Cardiac muscle cell (in vitro differentiated cells and primary cell): Measurements from ENCODE around the gene DNMT3A. TPM values are rescaled to one million over a fixed set of nuclear protein-coding genes. Genes with fewer than 3 reads are reported as not detected.

Experiments
- DNase-seq, 2 donors: peaks; one replicate each; pipeline versions ENCODE4 v3.0.0 to v3.0.0-alpha.2; 2010 to 2017; ENCODE audit warnings: low read depth in 1 of 2, low spot score in 1 of 2
- H3K27ac ChIP-seq: fragments of 200-600 bp; sonication (generic); 2 replicates; pipeline ENCODE4 v1.5.1; 2016
- H3K27me3 ChIP-seq: fragments of 200-600 bp; sonication (generic); 2 replicates; pipeline ENCODE4 v1.6.0; 2016; ENCODE audit warnings: control low read depth
- H3K36me3 ChIP-seq: fragments of 200-600 bp; sonication (generic); 2 replicates; pipeline ENCODE4 v1.5.1; 2016; ENCODE audit warnings: control low read depth
- H3K4me1 ChIP-seq: fragments of 200-600 bp; sonication (generic); 2 replicates; pipeline ENCODE4 v1.8.1; 2017; ENCODE audit warnings: low read depth, mild to moderate bottlenecking, mixed run types
- H3K4me3 ChIP-seq: fragments of 200-600 bp; sonication (generic); 2 replicates; pipeline ENCODE4 v1.5.1; 2016; ENCODE audit warnings: mild to moderate bottlenecking
- H3K9me3 ChIP-seq: fragments of 200-600 bp; sonication (generic); 2 replicates; pipeline ENCODE4 v1.5.1; 2017; ENCODE audit warnings: low read depth, mild to moderate bottlenecking, control low read depth
- polyA plus RNA-seq: library from polyadenylated mRNA; unstranded; fragments of >200 nt; fragmentation: Nextera tagmentation; extraction: Ambion mirVana; gene quantifications from 2 replicates; pipeline ENCODE4 v1.2.1, GENCODE V29; 2016
- total RNA-seq: library from RNA; depleted of rRNA; stranded (reverse); fragments of >200 nt; gene quantifications from 2 replicates; pipeline ENCODE4 v1.2.3, GENCODE V29; 2016
- TF ChIP-seq, protein P1 (sequence below): IDR thresholded peaks from 2 replicates; pipeline ENCODE4 v1.5.1; 2012; ENCODE audit warnings: low read depth, mild to moderate bottlenecking, low read length

Gene DNMT3A
- total and polyA plus RNA-seq, 2 experiments from 2014 or later = 52.9 to 116 TPM

- TF ChIP-seq, protein P1, sequence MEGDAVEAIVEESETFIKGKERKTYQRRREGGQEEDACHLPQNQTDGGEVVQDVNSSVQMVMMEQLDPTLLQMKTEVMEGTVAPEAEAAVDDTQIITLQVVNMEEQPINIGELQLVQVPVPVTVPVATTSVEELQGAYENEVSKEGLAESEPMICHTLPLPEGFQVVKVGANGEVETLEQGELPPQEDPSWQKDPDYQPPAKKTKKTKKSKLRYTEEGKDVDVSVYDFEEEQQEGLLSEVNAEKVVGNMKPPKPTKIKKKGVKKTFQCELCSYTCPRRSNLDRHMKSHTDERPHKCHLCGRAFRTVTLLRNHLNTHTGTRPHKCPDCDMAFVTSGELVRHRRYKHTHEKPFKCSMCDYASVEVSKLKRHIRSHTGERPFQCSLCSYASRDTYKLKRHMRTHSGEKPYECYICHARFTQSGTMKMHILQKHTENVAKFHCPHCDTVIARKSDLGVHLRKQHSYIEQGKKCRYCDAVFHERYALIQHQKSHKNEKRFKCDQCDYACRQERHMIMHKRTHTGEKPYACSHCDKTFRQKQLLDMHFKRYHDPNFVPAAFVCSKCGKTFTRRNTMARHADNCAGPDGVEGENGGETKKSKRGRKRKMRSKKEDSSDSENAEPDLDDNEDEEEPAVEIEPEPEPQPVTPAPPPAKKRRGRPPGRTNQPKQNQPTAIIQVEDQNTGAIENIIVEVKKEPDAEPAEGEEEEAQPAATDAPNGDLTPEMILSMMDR = no peak
- Histone ChIP-seq H3K36me3 (no peaks in the 10 kb centered on the region), H3K4me1 (no peaks in the 10 kb centered on the region), H3K27me3 (no peaks in the 10 kb centered on the region), H3K4me3 (no peak overlapping the region), H3K9me3 (no peaks in the 10 kb centered on the region), H3K27ac (no peak overlapping the region)
- no peak for DNase-seq
Measured at GRCh38 chr2:25194576-25195122, 147.1 kb downstream of the DNMT3A start.

DNA sequence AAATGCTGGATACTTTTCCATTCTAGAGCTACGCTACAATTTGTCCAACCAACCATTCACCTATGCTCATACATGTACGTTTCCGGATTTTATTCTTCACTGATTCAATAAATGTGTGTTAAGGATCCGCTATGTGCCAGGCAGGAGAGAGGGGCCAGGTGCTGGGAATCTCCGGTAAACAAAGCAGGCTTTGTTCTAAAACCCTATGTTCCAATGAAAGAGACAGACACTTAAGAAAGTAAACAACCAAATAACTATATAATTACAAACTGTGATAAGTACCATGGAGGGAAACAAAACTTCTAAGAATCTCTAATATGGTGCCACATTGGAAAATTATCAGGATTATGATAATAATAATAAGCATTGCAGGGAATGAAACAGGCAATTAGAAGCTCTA lies 151.2 kb downstream of the DNMT3A start:
- TF ChIP-seq, protein P1 = no peak
- Histone ChIP-seq H3K27me3 (no peaks in the 10 kb centered on the region), H3K27ac (no peak overlapping the region), H3K4me3 (no peak overlapping the region), H3K36me3 (no peaks in the 10 kb centered on the region), H3K9me3 (no peaks in the 10 kb centered on the region), H3K4me1 (no peaks in the 10 kb centered on the region)
- no peak for DNase-seq

DNA sequence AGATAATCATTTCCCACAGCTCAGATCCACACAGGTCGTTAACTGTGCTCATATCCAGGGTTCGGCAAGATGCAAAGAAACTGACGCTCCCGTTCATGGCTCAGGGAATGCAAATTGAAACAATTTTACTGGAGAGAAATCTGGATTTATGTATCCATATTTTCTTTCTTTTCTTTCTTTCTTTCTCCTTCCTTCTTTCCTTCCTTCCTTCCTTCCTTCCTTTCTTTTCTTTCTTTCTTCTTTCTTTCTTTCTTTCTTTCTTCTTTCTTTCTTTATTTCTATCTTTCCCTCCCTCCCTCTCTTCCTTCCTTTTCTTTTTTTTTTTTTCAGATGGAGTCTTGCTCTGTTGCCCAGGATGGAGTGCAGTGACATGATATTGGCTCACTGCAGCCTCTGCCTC lies 153.3 kb downstream of the DNMT3A start:
- no peaks in the 10 kb centered on the region for H3K27me3 ChIP-seq
- TF ChIP-seq, protein P1 = no peak
- no peak overlapping the region for H3K4me3 ChIP-seq
- no peaks in the 10 kb centered on the region for H3K36me3 ChIP-seq
- no peaks in the 10 kb centered on the region for H3K9me3 ChIP-seq
- no peak overlapping the region for H3K27ac ChIP-seq
- no peak for DNase-seq
- H3K4me1 ChIP-seq = no peaks in the 10 kb centered on the region

DNA sequence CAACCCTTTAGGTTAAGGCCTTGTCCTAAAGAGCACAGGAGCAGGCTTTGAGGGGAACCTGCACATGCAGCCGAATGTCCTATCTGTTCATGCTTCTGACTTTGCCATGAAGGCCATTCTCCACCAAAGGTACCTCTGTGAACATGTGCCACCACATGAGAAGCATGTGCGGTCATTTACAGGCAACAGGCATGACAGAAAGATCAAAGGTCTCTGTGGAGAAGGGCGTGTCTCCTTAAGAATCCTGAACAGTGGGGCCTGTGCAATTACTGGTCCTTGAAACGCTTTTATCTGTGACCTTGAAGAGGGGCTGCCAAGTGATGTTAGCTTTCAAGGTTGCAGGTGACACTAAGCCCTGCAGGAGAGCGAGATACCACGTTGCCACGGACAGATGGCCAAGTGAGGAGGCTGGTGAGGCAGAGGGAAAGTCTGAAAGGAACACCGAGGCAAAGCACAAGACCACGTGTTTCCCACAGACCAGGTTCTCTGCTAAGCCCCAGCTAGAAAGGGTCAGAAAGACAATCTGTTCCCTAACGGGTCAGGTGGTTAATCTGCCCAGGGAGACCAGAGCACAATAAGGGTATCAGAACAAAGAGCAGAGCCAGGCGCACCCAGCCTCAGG lies 153.9 kb downstream of the DNMT3A start:
- TF ChIP-seq, protein P1 = no peak
- Histone ChIP-seq H3K27me3 (no peaks in the 10 kb centered on the region), H3K4me1 (no peaks in the 10 kb centered on the region), H3K9me3 (no peaks in the 10 kb centered on the region), H3K27ac (no peak overlapping the region), H3K4me3 (no peak overlapping the region), H3K36me3 (no peaks in the 10 kb centered on the region)
- DNase-seq = no peak

- no peaks in the 10 kb centered on the region for H3K27me3 ChIP-seq
- H3K36me3 ChIP-seq = no peaks in the 10 kb centered on the region
- DNase-seq = peak in 1 of 2 donors; percentile 36
- no peak overlapping the region for H3K27ac ChIP-seq
- TF ChIP-seq, protein P1 = no peak
- H3K4me1 ChIP-seq = no peaks in the 10 kb centered on the region
- no peak overlapping the region for H3K4me3 ChIP-seq
- H3K9me3 ChIP-seq = no peaks in the 10 kb centered on the region
Measured at GRCh38 chr2:25184254-25184653, 157.5 kb downstream of the DNMT3A start.
